HEK293 (cell line): ENCODE data around the gene SVOPL.

Source experiments
- CTCF ChIA-PET: fragments of 350-600 bp; formaldehyde crosslinking; extraction: SDS; loops from one replicate; lab custom pipeline; 2021; ENCODE audit warnings: antibody characterized with exemption; lab: Yijun Ruan, JAX
- POLR2A ChIA-PET: fragments of 300-600 bp; formaldehyde crosslinking; extraction: SDS; loops from one replicate; lab custom pipeline; 2020; ENCODE audit warnings: antibody characterized with exemption, inconsistent platforms; lab: Yijun Ruan, JAX
- H3K27ac ChIP-seq: fragments of 200-500 bp; sonication (Bioruptor generic); 2 replicates; pipeline ENCODE4 v1.5.1; 2014; ENCODE audit warnings: low read depth, low read length, control low read depth, inconsistent platforms; ENCODE audit errors: extremely low read depth
- H3K36me3 ChIP-seq, 2 experiments: fragments of 200-500 bp in 1 of 2; sonication (Bioruptor generic) in 1 of 2; 1 replicate in 1 of 2; 2 replicates in 1 of 2; pipeline ENCODE4 v1.5.1; 2014 to 2017; ENCODE audit warnings: inconsistent platforms in 2 of 2, low read length in 2 of 2; ENCODE audit not compliant: control insufficient read depth in 2 of 2, insufficient read depth in 1 of 2
- H3K4me1 ChIP-seq: fragments of 200-500 bp; sonication (Bioruptor generic); 2 replicates; pipeline ENCODE4 v1.5.1; 2014; ENCODE audit warnings: mild to moderate bottlenecking, low read length, inconsistent platforms; ENCODE audit not compliant: control insufficient read depth, insufficient read depth
- H3K4me3 ChIP-seq: 2 replicates; pipeline ENCODE4 v1.5.1; 2011; ENCODE audit warnings: low read depth, mild to moderate bottlenecking, control low read depth, low read length, moderate library complexity
- H3K9me3 ChIP-seq: fragments of 200-500 bp; sonication (Bioruptor generic); 2 replicates; pipeline ENCODE4 v1.5.1; 2014; ENCODE audit warnings: low read depth, low read length, inconsistent platforms; ENCODE audit not compliant: control insufficient read depth, insufficient read depth
- ATF2 ChIP-seq: fragments of 450-650 bp; formaldehyde crosslinking; IDR thresholded peaks from 2 replicates; pipeline ENCODE4 v1.5.1; 2016; ENCODE audit warnings: missing biosample characterization, missing genetic modification characterization, low read depth
- ELK4 ChIP-seq: IDR thresholded peaks from 2 replicates; pipeline ENCODE4 v1.6.1; 2011; ENCODE audit warnings: mild to moderate bottlenecking, low read depth, low read length, borderline replicate concordance
- ZBTB21 ChIP-seq: fragments of 450-650 bp; formaldehyde crosslinking; IDR thresholded peaks from 2 replicates; pipeline ENCODE4 v1.5.1; 2017; ENCODE audit warnings: missing biosample characterization, missing genetic modification characterization
- ZNF26 ChIP-seq: fragments of 450-650 bp; formaldehyde crosslinking; IDR thresholded peaks from 2 replicates; pipeline ENCODE4 v1.5.1; 2016; ENCODE audit warnings: missing biosample characterization, missing genetic modification characterization
- ZNF311 ChIP-seq: fragments of 450-650 bp; formaldehyde crosslinking; IDR thresholded peaks from 2 replicates; pipeline ENCODE4 v1.5.1; 2017; ENCODE audit warnings: missing biosample characterization, missing genetic modification characterization, borderline replicate concordance
- ZNF747 ChIP-seq: fragments of 450-650 bp; formaldehyde crosslinking; IDR thresholded peaks from 2 replicates; pipeline ENCODE4 v1.5.1; 2016; ENCODE audit warnings: missing biosample characterization, missing genetic modification characterization
- TF ChIP-seq, protein P1 (sequence below): fragments of 450-650 bp; formaldehyde crosslinking; IDR thresholded peaks from 2 replicates; pipeline ENCODE4 v1.5.1; 2017; ENCODE audit warnings: missing biosample characterization, missing genetic modification characterization
- TF ChIP-seq, protein P2 (sequence below): fragments of 450-650 bp; formaldehyde crosslinking; IDR thresholded peaks from 2 replicates; pipeline ENCODE4 v1.5.1; 2016; ENCODE audit warnings: missing biosample characterization, missing genetic modification characterization
- TF ChIP-seq, protein P3 (sequence below): fragments of 450-650 bp; IDR thresholded peaks from 2 replicates; pipeline ENCODE4 v1.5.1; 2018; ENCODE audit warnings: missing biosample characterization, missing genetic modification characterization
- TF ChIP-seq, protein P4 (sequence below): fragments of 450-650 bp; formaldehyde crosslinking; conservative IDR thresholded peaks from 2 replicates; pipeline ENCODE4 v1.5.1; 2016; ENCODE audit warnings: low read depth, missing biosample characterization, missing genetic modification characterization

The SVOPL gene

DNA sequence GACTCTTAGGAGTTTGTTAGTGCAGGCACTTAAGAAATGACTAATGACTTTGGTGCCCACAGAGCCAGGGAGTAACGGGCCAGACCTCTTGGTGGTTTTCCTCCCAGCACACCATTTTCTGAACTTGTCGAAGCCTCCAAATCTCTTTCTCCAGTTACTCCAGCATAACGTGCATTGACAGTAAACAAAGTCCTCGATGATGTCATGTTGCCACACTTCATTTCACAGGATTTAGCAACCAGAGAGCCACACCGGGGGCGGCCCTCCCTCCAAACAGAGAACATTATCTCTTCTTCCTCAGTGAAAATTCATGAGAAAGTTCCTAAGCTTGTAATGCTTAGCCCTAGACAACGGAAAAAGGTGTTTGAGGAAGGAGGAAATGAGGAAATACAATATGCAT lies 4.0 kb upstream of the SVOPL start (continued):
- TF ChIP-seq, protein P1, sequence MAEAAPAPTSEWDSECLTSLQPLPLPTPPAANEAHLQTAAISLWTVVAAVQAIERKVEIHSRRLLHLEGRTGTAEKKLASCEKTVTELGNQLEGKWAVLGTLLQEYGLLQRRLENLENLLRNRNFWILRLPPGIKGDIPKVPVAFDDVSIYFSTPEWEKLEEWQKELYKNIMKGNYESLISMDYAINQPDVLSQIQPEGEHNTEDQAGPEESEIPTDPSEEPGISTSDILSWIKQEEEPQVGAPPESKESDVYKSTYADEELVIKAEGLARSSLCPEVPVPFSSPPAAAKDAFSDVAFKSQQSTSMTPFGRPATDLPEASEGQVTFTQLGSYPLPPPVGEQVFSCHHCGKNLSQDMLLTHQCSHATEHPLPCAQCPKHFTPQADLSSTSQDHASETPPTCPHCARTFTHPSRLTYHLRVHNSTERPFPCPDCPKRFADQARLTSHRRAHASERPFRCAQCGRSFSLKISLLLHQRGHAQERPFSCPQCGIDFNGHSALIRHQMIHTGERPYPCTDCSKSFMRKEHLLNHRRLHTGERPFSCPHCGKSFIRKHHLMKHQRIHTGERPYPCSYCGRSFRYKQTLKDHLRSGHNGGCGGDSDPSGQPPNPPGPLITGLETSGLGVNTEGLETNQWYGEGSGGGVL (tag by site-specific recombination) = no peak
- TF ChIP-seq ATF2 (tag by site-specific recombination) = peak; percentile 38
- TF ChIP-seq ZNF747 (tag by site-specific recombination) = no peak
- TF ChIP-seq, protein P2, sequence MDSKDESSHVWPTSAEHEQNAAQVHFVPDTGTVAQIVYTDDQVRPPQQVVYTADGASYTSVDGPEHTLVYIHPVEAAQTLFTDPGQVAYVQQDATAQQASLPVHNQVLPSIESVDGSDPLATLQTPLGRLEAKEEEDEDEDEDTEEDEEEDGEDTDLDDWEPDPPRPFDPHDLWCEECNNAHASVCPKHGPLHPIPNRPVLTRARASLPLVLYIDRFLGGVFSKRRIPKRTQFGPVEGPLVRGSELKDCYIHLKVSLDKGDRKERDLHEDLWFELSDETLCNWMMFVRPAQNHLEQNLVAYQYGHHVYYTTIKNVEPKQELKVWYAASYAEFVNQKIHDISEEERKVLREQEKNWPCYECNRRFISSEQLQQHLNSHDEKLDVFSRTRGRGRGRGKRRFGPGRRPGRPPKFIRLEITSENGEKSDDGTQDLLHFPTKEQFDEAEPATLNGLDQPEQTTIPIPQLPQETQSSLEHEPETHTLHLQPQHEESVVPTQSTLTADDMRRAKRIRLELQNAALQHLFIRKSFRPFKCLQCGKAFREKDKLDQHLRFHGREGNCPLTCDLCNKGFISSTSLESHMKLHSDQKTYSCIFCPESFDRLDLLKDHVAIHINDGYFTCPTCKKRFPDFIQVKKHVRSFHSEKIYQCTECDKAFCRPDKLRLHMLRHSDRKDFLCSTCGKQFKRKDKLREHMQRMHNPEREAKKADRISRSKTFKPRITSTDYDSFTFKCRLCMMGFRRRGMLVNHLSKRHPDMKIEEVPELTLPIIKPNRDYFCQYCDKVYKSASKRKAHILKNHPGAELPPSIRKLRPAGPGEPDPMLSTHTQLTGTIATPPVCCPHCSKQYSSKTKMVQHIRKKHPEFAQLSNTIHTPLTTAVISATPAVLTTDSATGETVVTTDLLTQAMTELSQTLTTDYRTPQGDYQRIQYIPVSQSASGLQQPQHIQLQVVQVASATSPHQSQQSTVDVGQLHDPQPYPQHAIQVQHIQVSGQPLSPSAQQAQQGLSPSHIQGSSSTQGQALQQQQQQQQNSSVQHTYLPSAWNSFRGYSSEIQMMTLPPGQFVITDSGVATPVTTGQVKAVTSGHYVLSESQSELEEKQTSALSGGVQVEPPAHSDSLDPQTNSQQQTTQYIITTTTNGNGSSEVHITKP (tag by site-specific recombination) = no peak
- TF ChIP-seq ZBTB21 (tag by site-specific recombination) = peak; percentile 25; the same call in 1 of the 2 replicates

- CTCF ChIA-PET = interaction anchor here (0.6 kb wide), 1 partner anchor 37 kb away, joined by 3 read pairs; no protein-coding TSS in a partner anchor
- TF ChIP-seq, protein P3, sequence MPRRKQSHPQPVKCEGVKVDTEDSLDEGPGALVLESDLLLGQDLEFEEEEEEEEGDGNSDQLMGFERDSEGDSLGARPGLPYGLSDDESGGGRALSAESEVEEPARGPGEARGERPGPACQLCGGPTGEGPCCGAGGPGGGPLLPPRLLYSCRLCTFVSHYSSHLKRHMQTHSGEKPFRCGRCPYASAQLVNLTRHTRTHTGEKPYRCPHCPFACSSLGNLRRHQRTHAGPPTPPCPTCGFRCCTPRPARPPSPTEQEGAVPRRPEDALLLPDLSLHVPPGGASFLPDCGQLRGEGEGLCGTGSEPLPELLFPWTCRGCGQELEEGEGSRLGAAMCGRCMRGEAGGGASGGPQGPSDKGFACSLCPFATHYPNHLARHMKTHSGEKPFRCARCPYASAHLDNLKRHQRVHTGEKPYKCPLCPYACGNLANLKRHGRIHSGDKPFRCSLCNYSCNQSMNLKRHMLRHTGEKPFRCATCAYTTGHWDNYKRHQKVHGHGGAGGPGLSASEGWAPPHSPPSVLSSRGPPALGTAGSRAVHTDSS = no peak
- TF ChIP-seq, protein P4, sequence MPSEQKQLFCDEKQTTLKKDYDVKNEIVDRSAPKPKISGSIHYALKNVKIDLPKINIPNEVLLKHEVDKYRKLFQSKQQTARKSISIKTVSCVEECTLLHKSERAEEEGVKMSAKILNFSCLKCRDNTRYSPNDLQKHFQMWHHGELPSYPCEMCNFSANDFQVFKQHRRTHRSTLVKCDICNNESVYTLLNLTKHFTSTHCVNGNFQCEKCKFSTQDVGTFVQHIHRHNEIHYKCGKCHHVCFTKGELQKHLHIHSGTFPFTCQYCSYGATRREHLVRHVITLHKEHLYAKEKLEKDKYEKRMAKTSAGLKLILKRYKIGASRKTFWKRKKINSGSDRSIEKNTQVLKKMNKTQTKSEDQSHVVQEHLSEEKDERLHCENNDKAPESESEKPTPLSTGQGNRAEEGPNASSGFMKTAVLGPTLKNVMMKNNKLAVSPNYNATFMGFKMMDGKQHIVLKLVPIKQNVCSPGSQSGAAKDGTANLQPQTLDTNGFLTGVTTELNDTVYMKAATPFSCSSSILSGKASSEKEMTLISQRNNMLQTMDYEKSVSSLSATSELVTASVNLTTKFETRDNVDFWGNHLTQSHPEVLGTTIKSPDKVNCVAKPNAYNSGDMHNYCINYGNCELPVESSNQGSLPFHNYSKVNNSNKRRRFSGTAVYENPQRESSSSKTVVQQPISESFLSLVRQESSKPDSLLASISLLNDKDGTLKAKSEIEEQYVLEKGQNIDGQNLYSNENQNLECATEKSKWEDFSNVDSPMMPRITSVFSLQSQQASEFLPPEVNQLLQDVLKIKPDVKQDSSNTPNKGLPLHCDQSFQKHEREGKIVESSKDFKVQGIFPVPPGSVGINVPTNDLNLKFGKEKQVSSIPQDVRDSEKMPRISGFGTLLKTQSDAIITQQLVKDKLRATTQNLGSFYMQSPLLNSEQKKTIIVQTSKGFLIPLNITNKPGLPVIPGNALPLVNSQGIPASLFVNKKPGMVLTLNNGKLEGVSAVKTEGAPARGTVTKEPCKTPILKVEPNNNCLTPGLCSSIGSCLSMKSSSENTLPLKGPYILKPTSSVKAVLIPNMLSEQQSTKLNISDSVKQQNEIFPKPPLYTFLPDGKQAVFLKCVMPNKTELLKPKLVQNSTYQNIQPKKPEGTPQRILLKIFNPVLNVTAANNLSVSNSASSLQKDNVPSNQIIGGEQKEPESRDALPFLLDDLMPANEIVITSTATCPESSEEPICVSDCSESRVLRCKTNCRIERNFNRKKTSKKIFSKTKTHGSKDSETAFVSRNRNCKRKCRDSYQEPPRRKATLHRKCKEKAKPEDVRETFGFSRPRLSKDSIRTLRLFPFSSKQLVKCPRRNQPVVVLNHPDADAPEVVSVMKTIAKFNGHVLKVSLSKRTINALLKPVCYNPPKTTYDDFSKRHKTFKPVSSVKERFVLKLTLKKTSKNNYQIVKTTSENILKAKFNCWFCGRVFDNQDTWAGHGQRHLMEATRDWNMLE (tag by site-specific recombination) = no peak
- TF ChIP-seq ZNF26 (tag by site-specific recombination) (no peak), ZNF311 (tag by site-specific recombination) (no peak), ELK4 (no peak)
- TF ChIP-seq, all 188 proteins: peak for 0
These were observed 368 bp upstream of the SVOPL start for GRCh38 chr7:138701537-138701923.

More at GRCh38 chr7:138701537-138701923, 368 bp upstream of the SVOPL start:
- Histone ChIP-seq H3K4me1 (no peaks in the 10 kb centered on the region), H3K36me3 (no peaks in the 10 kb centered on the region), H3K27ac (no peak overlapping the region), H3K9me3 (no peaks in the 10 kb centered on the region), H3K4me3 (no peak overlapping the region)
- POLR2A ChIA-PET = no interaction called here
